Cardiac muscle cell (in vitro differentiated cells and primary cell): ENCODE data around the gene ALOX12B. TPM values are rescaled to one million over a fixed set of nuclear protein-coding genes. Genes with fewer than 3 reads are reported as not detected.

Experiments used
- DNase-seq, 2 donors: peaks; one replicate each; pipeline versions ENCODE4 v3.0.0 to v3.0.0-alpha.2; 2010 to 2017; ENCODE audit warnings: low read depth in 1 of 2, low spot score in 1 of 2
- H3K27ac ChIP-seq: fragments of 200-600 bp; sonication (generic); 2 replicates; pipeline ENCODE4 v1.5.1; 2016
- H3K27me3 ChIP-seq: fragments of 200-600 bp; sonication (generic); 2 replicates; pipeline ENCODE4 v1.6.0; 2016; ENCODE audit warnings: control low read depth
- H3K36me3 ChIP-seq: fragments of 200-600 bp; sonication (generic); 2 replicates; pipeline ENCODE4 v1.5.1; 2016; ENCODE audit warnings: control low read depth
- H3K4me1 ChIP-seq: fragments of 200-600 bp; sonication (generic); 2 replicates; pipeline ENCODE4 v1.8.1; 2017; ENCODE audit warnings: low read depth, mild to moderate bottlenecking, mixed run types
- H3K4me3 ChIP-seq: fragments of 200-600 bp; sonication (generic); 2 replicates; pipeline ENCODE4 v1.5.1; 2016; ENCODE audit warnings: mild to moderate bottlenecking
- H3K9me3 ChIP-seq: fragments of 200-600 bp; sonication (generic); 2 replicates; pipeline ENCODE4 v1.5.1; 2017; ENCODE audit warnings: low read depth, mild to moderate bottlenecking, control low read depth
- polyA plus RNA-seq: library from polyadenylated mRNA; unstranded; fragments of >200 nt; fragmentation: Nextera tagmentation; extraction: Ambion mirVana; gene quantifications from 2 replicates; pipeline ENCODE4 v1.2.1, GENCODE V29; 2016
- total RNA-seq: library from RNA; depleted of rRNA; stranded (reverse); fragments of >200 nt; gene quantifications from 2 replicates; pipeline ENCODE4 v1.2.3, GENCODE V29; 2016
- TF ChIP-seq, protein P1 (sequence below): IDR thresholded peaks from 2 replicates; pipeline ENCODE4 v1.5.1; 2012; ENCODE audit warnings: low read depth, mild to moderate bottlenecking, low read length

The ALOX12B gene
- total and polyA plus RNA-seq, 2 experiments from 2014 or later, result 0.42 to 2.3 TPM

DNA sequence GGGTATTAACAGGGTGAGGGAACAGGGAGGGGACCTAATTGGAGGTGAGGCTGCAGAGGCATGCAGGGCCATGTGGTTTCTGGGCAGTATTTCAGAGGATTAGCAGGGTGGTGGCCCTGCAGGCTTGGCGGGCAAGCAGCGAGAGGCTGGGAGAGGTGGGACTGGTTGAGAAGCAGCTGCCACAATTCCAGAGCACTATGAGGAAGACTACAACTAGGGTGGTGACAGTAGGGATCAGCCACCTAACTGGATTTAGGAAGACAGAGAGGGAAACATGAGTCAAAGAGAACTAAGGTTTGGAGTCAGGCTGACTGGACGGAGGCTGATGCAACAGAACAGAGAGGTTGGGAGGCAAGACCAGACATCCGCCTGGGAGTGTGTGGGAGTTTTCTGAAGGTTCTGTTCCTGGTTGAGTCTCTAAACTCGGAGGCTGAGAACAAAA lies 18.5 kb upstream of the ALOX12B start:
- Histone ChIP-seq H3K27me3 (peaks cover 43% of the 10 kb centered on the region), H3K27ac (no peak overlapping the region)
- peak in 1 of 2 donors; percentile 69 for DNase-seq

DNA sequence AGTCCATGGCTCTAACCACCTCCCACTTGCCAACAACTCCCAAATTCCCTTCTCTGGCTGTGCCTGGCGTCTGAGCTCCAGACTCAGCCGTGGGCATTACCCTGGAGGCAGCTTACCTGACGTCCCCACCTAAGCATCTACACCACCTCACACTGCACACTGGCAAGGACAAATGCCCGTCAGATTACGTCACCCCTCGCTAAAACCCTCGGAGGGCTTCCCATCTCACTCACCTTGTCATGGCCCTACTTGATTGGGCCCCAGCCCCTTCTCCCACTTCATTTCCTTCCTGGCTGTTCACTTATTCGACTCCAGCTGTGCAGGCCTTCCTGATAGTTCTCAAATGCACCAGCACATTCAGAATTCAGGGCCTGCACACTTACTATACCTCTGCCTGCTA lies 17.4 kb upstream of the ALOX12B start:
- Histone ChIP-seq H3K9me3 (no peaks in the 10 kb centered on the region), H3K4me3 (no peak overlapping the region), H3K27me3 (peaks cover 32% of the 10 kb centered on the region), H3K36me3 (no peaks in the 10 kb centered on the region), H3K27ac (no peak overlapping the region), H3K4me1 (peaks cover 5% of the 10 kb centered on the region)
- no peak for DNase-seq
- TF ChIP-seq, protein P1, sequence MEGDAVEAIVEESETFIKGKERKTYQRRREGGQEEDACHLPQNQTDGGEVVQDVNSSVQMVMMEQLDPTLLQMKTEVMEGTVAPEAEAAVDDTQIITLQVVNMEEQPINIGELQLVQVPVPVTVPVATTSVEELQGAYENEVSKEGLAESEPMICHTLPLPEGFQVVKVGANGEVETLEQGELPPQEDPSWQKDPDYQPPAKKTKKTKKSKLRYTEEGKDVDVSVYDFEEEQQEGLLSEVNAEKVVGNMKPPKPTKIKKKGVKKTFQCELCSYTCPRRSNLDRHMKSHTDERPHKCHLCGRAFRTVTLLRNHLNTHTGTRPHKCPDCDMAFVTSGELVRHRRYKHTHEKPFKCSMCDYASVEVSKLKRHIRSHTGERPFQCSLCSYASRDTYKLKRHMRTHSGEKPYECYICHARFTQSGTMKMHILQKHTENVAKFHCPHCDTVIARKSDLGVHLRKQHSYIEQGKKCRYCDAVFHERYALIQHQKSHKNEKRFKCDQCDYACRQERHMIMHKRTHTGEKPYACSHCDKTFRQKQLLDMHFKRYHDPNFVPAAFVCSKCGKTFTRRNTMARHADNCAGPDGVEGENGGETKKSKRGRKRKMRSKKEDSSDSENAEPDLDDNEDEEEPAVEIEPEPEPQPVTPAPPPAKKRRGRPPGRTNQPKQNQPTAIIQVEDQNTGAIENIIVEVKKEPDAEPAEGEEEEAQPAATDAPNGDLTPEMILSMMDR, result no peak

More for the DNA sequence above, 18.5 kb upstream of the ALOX12B start:
- Histone ChIP-seq H3K4me3 (no peak overlapping the region), H3K4me1 (peaks cover 6% of the 10 kb centered on the region), H3K36me3 (no peaks in the 10 kb centered on the region), H3K9me3 (no peaks in the 10 kb centered on the region)
- TF ChIP-seq, protein P1, result no peak

DNA sequence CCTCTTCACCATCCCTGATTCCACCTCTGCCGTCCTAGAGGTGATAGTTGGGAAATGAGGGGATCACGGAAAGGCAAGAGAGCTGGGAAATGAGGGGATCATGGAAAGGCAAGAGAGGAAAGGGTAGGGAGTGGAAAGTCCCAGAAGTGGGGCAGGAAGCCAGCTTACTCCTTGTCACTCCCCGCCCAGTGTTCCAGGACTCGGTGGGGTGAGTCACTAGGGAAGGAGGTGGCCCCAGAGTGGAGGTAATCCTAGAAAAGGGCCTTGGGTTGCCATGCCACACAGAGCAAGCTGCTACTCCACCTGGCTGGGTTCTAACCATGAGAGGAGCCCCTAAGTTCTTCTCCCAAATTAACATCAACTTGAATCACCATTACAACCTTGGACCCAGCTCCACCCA lies 16.0 kb upstream of the ALOX12B start:
- Histone ChIP-seq H3K27me3 (peaks cover 18% of the 10 kb centered on the region), H3K27ac (no peak overlapping the region), H3K36me3 (no peaks in the 10 kb centered on the region), H3K9me3 (no peaks in the 10 kb centered on the region), H3K4me3 (no peak overlapping the region), H3K4me1 (peaks cover 3% of the 10 kb centered on the region)
- TF ChIP-seq, protein P1, result no peak
- no peak for DNase-seq

DNA sequence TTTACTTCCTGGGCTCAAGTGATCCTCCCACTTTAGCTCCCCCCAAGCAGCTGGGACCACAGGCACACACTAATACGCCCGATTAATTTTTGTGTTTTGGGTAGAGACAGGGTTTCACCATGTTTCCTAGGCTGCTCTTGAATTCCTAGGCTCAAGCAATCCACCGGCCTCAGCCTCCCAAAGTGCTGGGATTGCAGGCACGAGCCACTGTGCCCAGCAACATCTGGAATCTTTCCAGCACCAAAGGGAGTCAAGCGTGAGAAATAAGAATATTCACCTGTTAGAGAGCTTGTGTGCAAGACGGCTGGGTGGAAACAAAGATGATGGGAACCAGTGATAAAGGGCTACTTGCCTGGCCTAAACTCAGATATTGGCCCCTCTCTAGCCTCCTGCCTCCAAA lies 14.2 kb upstream of the ALOX12B start:
- TF ChIP-seq, protein P1, result no peak
- DNase-seq, result no peak
- Histone ChIP-seq H3K4me3 (no peak overlapping the region), H3K27me3 (peaks cover 22% of the 10 kb centered on the region), H3K36me3 (no peaks in the 10 kb centered on the region), H3K4me1 (no peaks in the 10 kb centered on the region), H3K9me3 (no peaks in the 10 kb centered on the region), H3K27ac (no peak overlapping the region)

DNA sequence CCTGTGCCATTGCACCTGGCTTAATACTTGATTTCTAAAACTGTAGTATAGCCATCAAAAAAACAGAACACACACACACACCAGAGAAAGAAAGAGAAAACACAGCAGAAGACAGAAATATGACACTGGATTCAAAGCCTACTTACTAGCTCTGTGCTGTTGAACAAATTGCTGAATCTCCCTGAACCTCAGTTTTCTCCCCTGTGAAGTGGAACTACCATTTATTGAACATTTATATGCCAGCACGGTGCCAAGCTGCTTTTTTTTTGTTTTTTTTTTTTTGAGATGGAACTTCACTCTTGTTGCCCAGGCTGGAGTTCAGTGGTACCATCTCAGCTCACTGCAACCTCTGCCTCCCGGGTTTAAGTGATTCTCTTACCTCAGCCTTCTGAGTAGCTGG lies 13.2 kb upstream of the ALOX12B start:
- Histone ChIP-seq H3K9me3 (no peaks in the 10 kb centered on the region), H3K4me3 (no peak overlapping the region), H3K36me3 (no peaks in the 10 kb centered on the region), H3K27me3 (peaks cover 29% of the 10 kb centered on the region), H3K27ac (no peak overlapping the region), H3K4me1 (no peaks in the 10 kb centered on the region)
- TF ChIP-seq, protein P1, result no peak
- DNase-seq, result no peak

DNA sequence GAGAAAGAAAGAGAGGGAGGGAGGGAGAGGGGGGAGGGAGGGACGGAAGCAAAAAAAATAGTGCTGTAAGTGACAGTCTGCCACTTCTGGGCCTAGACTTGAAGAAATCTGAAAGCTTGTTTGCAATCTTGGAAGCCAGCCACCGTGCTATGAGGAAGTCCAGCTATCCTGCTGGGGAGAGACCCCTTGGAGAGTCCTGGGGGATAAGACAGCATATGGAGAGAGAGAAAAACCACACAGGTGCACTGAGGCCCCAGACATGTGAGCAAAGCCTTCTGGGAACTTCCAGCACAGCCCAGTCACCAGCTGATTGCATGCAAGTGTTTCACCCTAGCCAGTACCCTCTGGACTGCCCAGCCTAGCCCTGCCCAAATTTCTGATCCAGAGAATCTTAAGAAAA lies 12.6 kb upstream of the ALOX12B start:
- Histone ChIP-seq H3K4me3 (no peak overlapping the region), H3K27ac (no peak overlapping the region), H3K36me3 (no peaks in the 10 kb centered on the region), H3K27me3 (peaks cover 29% of the 10 kb centered on the region), H3K4me1 (no peaks in the 10 kb centered on the region), H3K9me3 (no peaks in the 10 kb centered on the region)
- TF ChIP-seq, protein P1, result no peak
- DNase-seq, result no peak
